Stimulated activated CD4-positive, alpha-beta T cell treated with anti-CD3 and anti-CD28 coated beads, TNF-alpha, amount 100 ng/mL, for 4 hours (primary cell): ENCODE results near the gene PPME1.

ENCODE experiments used
- DNase-seq, 3 experiments: peaks; one replicate each; pipeline ENCODE4 v3.0.0-alpha.2; 2020; ENCODE audit warnings: low read depth in 3 of 3

The PPME1 gene

GRCh38 chr11:74157169-74157568 lies 13.9 kb upstream of the PPME1 start:
- DNase-seq: no peak

GRCh38 chr11:74159642-74160041 lies 11.4 kb upstream of the PPME1 start:
- no peak for DNase-seq

- DNase-seq: no peak
Measured at GRCh38 chr11:74162681-74163467, 8.2 kb upstream of the PPME1 start.

GRCh38 chr11:74168838-74169237 lies 2.3 kb upstream of the PPME1 start:
- DNase-seq: no peak

GRCh38 chr11:74169738-74170458 lies 1.2 kb upstream of the PPME1 start:
- no peak for DNase-seq

- no peak for DNase-seq
Measured at GRCh38 chr11:74171630-74171968, 510 bp downstream of the PPME1 start.

- DNase-seq: no peak
Measured at GRCh38 chr11:74171997-74172396, 908 bp downstream of the PPME1 start.

- DNase-seq: no peak
Measured at GRCh38 chr11:74175920-74176319, 4.8 kb downstream of the PPME1 start.

- DNase-seq: no peak
Measured at GRCh38 chr11:74179234-74180052, 8.4 kb downstream of the PPME1 start.

GRCh38 chr11:74182635-74183034 lies 11.5 kb downstream of the PPME1 start:
- DNase-seq: no peak

- DNase-seq: no peak
Measured at GRCh38 chr11:74185285-74185684, 14.2 kb downstream of the PPME1 start.

- DNase-seq: no peak
Measured at GRCh38 chr11:74185695-74186094, 14.6 kb downstream of the PPME1 start.

- no peak for DNase-seq
Measured at GRCh38 chr11:74195828-74196227, 24.7 kb downstream of the PPME1 start.

GRCh38 chr11:74196781-74197486 lies 25.8 kb downstream of the PPME1 start:
- no peak for DNase-seq

- DNase-seq: no peak
Measured at GRCh38 chr11:74203966-74204365, 32.9 kb downstream of the PPME1 start.

GRCh38 chr11:74204701-74205100 lies 33.6 kb downstream of the PPME1 start:
- DNase-seq: no peak

- DNase-seq: no peak
Measured at GRCh38 chr11:74205181-74205580, 34.1 kb downstream of the PPME1 start.

- no peak for DNase-seq
Measured at GRCh38 chr11:74206746-74207145, 35.7 kb downstream of the PPME1 start.

GRCh38 chr11:74208507-74208906 lies 37.4 kb downstream of the PPME1 start:
- DNase-seq: no peak

GRCh38 chr11:74212533-74212932 lies 41.4 kb downstream of the PPME1 start:
- DNase-seq: no peak

- DNase-seq: no peak
Measured at GRCh38 chr11:74220376-74220775, 49.3 kb downstream of the PPME1 start.

GRCh38 chr11:74221816-74222215 lies 50.7 kb downstream of the PPME1 start:
- DNase-seq: no peak
